Mucosa of rectum (tissue), 2 donors: ENCODE results near the gene TEX51.

Experiments used
- H3K27ac ChIP-seq, 2 donors: one replicate each; pipeline ENCODE4 v1.7.0; 2013; ENCODE audit warnings: inconsistent platforms in 2 of 2, low read depth in 2 of 2, low read length in 2 of 2
- H3K27me3 ChIP-seq, 2 donors: one replicate each; pipeline ENCODE4 v1.7.0; 2013; ENCODE audit warnings: low read length in 2 of 2; ENCODE audit not compliant: control insufficient read depth in 2 of 2, insufficient read depth in 2 of 2
- H3K36me3 ChIP-seq, 2 donors: one replicate each; pipeline ENCODE4 v1.7.0; 2013; ENCODE audit warnings: low read length in 2 of 2; ENCODE audit not compliant: control insufficient read depth in 2 of 2, insufficient read depth in 2 of 2
- H3K4me1 ChIP-seq, 2 donors: one replicate each; pipeline ENCODE4 v1.7.0; 2013; ENCODE audit warnings: low read length in 2 of 2, mild to moderate bottlenecking in 1 of 2; ENCODE audit not compliant: control insufficient read depth in 2 of 2, insufficient read depth in 2 of 2
- H3K4me3 ChIP-seq, 2 donors: one replicate each; pipeline ENCODE4 v1.7.0; 2013; ENCODE audit warnings: low read length in 2 of 2
- H3K9ac ChIP-seq, 2 donors: one replicate each; pipeline ENCODE4 v1.7.0; 2013; ENCODE audit warnings: low read length in 2 of 2, low read depth in 1 of 2, mild to moderate bottlenecking in 1 of 2
- H3K9me3 ChIP-seq, 2 donors: one replicate each; pipeline ENCODE4 v1.7.0; 2013; ENCODE audit warnings: low read length in 2 of 2; ENCODE audit not compliant: control insufficient read depth in 2 of 2
- donor health status: healthy.
- donor health status: Normal muscosa, but diverticular disease.

TEX51 gene

GRCh38 chr2:126910637-126911036, 11.9 kb downstream of the TEX51 start:
- Histone ChIP-seq H3K27me3 (peaks cover 0 to 2% of the 10 kb centered on the region in 2 donors), H3K9me3 (no peaks in the 10 kb centered on the region), H3K36me3 (no peaks in the 10 kb centered on the region), H3K9ac (no peak overlapping the region), H3K27ac (no peak overlapping the region), H3K4me1 (no peaks in the 10 kb centered on the region), H3K4me3 (no peak overlapping the region)

GRCh38 chr2:126911111-126911796, 12.6 kb downstream of the TEX51 start:
- peaks cover 0 to 2% of the 10 kb centered on the region in 2 donors for H3K27me3 ChIP-seq
- H3K4me3 ChIP-seq, result no peak overlapping the region
- no peaks in the 10 kb centered on the region for H3K4me1 ChIP-seq
- no peak overlapping the region for H3K27ac ChIP-seq
- no peaks in the 10 kb centered on the region for H3K36me3 ChIP-seq
- no peak overlapping the region for H3K9ac ChIP-seq
- no peaks in the 10 kb centered on the region for H3K9me3 ChIP-seq

- no peak overlapping the region for H3K4me3 ChIP-seq
- peaks cover 0 to 2% of the 10 kb centered on the region in 2 donors for H3K27me3 ChIP-seq
- H3K27ac ChIP-seq, result no peak overlapping the region
- no peak overlapping the region for H3K9ac ChIP-seq
- no peaks in the 10 kb centered on the region for H3K9me3 ChIP-seq
- no peaks in the 10 kb centered on the region for H3K36me3 ChIP-seq
- no peaks in the 10 kb centered on the region for H3K4me1 ChIP-seq
Measured at GRCh38 chr2:126912201-126912600, 13.5 kb downstream of the TEX51 start.

GRCh38 chr2:126913329-126913728, 14.6 kb downstream of the TEX51 start:
- Histone ChIP-seq H3K9me3 (no peaks in the 10 kb centered on the region), H3K36me3 (no peaks in the 10 kb centered on the region), H3K4me1 (no peaks in the 10 kb centered on the region), H3K9ac (no peak overlapping the region), H3K27me3 (peaks cover 0 to 2% of the 10 kb centered on the region in 2 donors), H3K4me3 (no peak overlapping the region), H3K27ac (no peak overlapping the region)

- Histone ChIP-seq H3K9me3 (no peaks in the 10 kb centered on the region), H3K4me1 (no peaks in the 10 kb centered on the region), H3K9ac (no peak overlapping the region), H3K36me3 (no peaks in the 10 kb centered on the region), H3K27me3 (peaks cover 0 to 2% of the 10 kb centered on the region in 2 donors), H3K4me3 (no peak overlapping the region), H3K27ac (no peak overlapping the region)
Measured at GRCh38 chr2:126913881-126914615, 15.4 kb downstream of the TEX51 start.

- Histone ChIP-seq H3K9me3 (no peaks in the 10 kb centered on the region), H3K27ac (no peak overlapping the region), H3K27me3 (no peaks in the 10 kb centered on the region), H3K4me3 (no peak overlapping the region), H3K36me3 (no peaks in the 10 kb centered on the region), H3K4me1 (no peaks in the 10 kb centered on the region), H3K9ac (no peak overlapping the region)
Measured at GRCh38 chr2:126914811-126915500, 16.3 kb downstream of the TEX51 start.

GRCh38 chr2:126915903-126916302, 17.2 kb downstream of the TEX51 start:
- H3K9ac ChIP-seq, result no peak overlapping the region
- H3K4me1 ChIP-seq, result no peaks in the 10 kb centered on the region

GRCh38 chr2:126916744-126917143, 18.1 kb downstream of the TEX51 start:
- Histone ChIP-seq H3K4me1 (no peaks in the 10 kb centered on the region), H3K27ac (no peak overlapping the region), H3K27me3 (no peaks in the 10 kb centered on the region), H3K9me3 (no peaks in the 10 kb centered on the region), H3K4me3 (no peak overlapping the region), H3K9ac (no peak overlapping the region), H3K36me3 (no peaks in the 10 kb centered on the region)

More at GRCh38 chr2:126915903-126916302, 17.2 kb downstream of the TEX51 start:
- H3K36me3 ChIP-seq, result no peaks in the 10 kb centered on the region
- H3K27ac ChIP-seq, result no peak overlapping the region
- no peak overlapping the region for H3K4me3 ChIP-seq
- no peaks in the 10 kb centered on the region for H3K27me3 ChIP-seq
- no peaks in the 10 kb centered on the region for H3K9me3 ChIP-seq

- no peaks in the 10 kb centered on the region for H3K36me3 ChIP-seq
- no peaks in the 10 kb centered on the region for H3K4me1 ChIP-seq
- H3K9ac ChIP-seq, result no peak overlapping the region
- H3K4me3 ChIP-seq, result no peak overlapping the region
- H3K27me3 ChIP-seq, result no peaks in the 10 kb centered on the region
- no peaks in the 10 kb centered on the region for H3K9me3 ChIP-seq
- no peak overlapping the region for H3K27ac ChIP-seq
Measured at GRCh38 chr2:126921066-126921465, 22.4 kb downstream of the TEX51 start.

- Histone ChIP-seq H3K27ac (no peak overlapping the region), H3K36me3 (no peaks in the 10 kb centered on the region), H3K4me3 (no peak overlapping the region), H3K9ac (no peak overlapping the region), H3K27me3 (peaks cover 0 to 2% of the 10 kb centered on the region in 2 donors), H3K9me3 (no peaks in the 10 kb centered on the region), H3K4me1 (no peaks in the 10 kb centered on the region)
Measured at GRCh38 chr2:126930970-126931590, 32.4 kb downstream of the TEX51 start.
